CD14-positive monocyte (primary cell): ENCODE data around the gene LENEP. TPM values are rescaled to one million over a fixed set of nuclear protein-coding genes. Genes with fewer than 3 reads are reported as not detected.

Experiments
- DNase-seq, 3 donors: peaks; one replicate each; pipeline ENCODE4 v3.0.0-alpha.2; 2011 to 2022
- H2AFZ ChIP-seq: 2 replicates; pipeline ENCODE4 v1.6.0; 2012; ENCODE audit warnings: mild to moderate bottlenecking, low read depth, low read length, inconsistent platforms; ENCODE audit not compliant: insufficient read depth, poor library complexity, severe bottlenecking
- H3K27ac ChIP-seq, 2 donors: 1 replicate in 1 of 2; 2 replicates in 1 of 2; pipeline ENCODE4 v1.5.1; 2012 to 2013; ENCODE audit warnings: low read length in 2 of 2, control low read depth in 1 of 2, inconsistent platforms in 1 of 2, low read depth in 1 of 2, mild to moderate bottlenecking in 1 of 2
- H3K27me3 ChIP-seq, 2 donors: one replicate each; pipeline versions ENCODE4 v1.6.0 to v1.6.1; 2011 to 2013; ENCODE audit warnings: low read length in 2 of 2; ENCODE audit not compliant: control insufficient read depth in 2 of 2, insufficient read depth in 2 of 2
- H3K36me3 ChIP-seq, 2 donors: replicated peaks in 1 of 2; 1 replicate in 1 of 2; 2 replicates in 1 of 2; pipeline versions ENCODE4 v1.5.1 to v1.6.1; 2012 to 2013; ENCODE audit warnings: low read length in 2 of 2, control low read depth in 1 of 2, inconsistent platforms in 1 of 2, mild to moderate bottlenecking in 1 of 2; ENCODE audit not compliant: insufficient read depth in 2 of 2, control insufficient read depth in 1 of 2
- H3K4me1 ChIP-seq, 2 donors: 1 replicate in 1 of 2; 2 replicates in 1 of 2; pipeline versions ENCODE4 v1.5.1 to v1.6.1; 2012 to 2013; ENCODE audit warnings: low read length in 2 of 2, control low read depth in 1 of 2, inconsistent platforms in 1 of 2, mild to moderate bottlenecking in 1 of 2, moderate library complexity in 1 of 2; ENCODE audit not compliant: insufficient read depth in 2 of 2, control insufficient read depth in 1 of 2
- H3K4me2 ChIP-seq: replicated peaks from 2 replicates; pipeline ENCODE3; 2012; ENCODE audit warnings: low read length, moderate library complexity, mild to moderate bottlenecking; ENCODE audit not compliant: poor library complexity, severe bottlenecking; ENCODE audit errors: extremely low read depth
- H3K4me3 ChIP-seq, 3 experiments: fragments of 200-600 bp in 1 of 3; sonication (generic) in 1 of 3; replicated peaks in 1 of 3; 1 replicate in 2 of 3; 2 replicates in 1 of 3; pipeline ENCODE4 v1.5.1; 2011 to 2013; ENCODE audit warnings: low read length in 3 of 3, mild to moderate bottlenecking in 3 of 3, control low read depth in 2 of 3, low read depth in 2 of 3, inconsistent platforms in 1 of 3, moderate library complexity in 1 of 3
- H3K79me2 ChIP-seq: 2 replicates; pipeline ENCODE4 v1.6.0; 2012; ENCODE audit warnings: mild to moderate bottlenecking, control low read depth, inconsistent platforms, low read length, moderate library complexity; ENCODE audit not compliant: insufficient read depth
- H3K9ac ChIP-seq: 2 replicates; pipeline ENCODE4 v1.6.0; 2017; ENCODE audit warnings: low read length, mild to moderate bottlenecking; ENCODE audit not compliant: insufficient read depth, poor library complexity, severe bottlenecking
- H3K9me3 ChIP-seq, 2 donors: replicated peaks in 1 of 2; 1 replicate in 1 of 2; 2 replicates in 1 of 2; pipeline versions ENCODE4 v1.5.1 to v1.6.1; 2012 to 2013; ENCODE audit warnings: low read length in 2 of 2, control low read depth in 1 of 2; ENCODE audit not compliant: control insufficient read depth in 1 of 2, insufficient read depth in 1 of 2
- H4K20me1 ChIP-seq: 2 replicates; pipeline ENCODE4 v1.6.0; 2012; ENCODE audit warnings: mild to moderate bottlenecking, low read length, control low read depth, moderate library complexity; ENCODE audit not compliant: insufficient read depth
- H3K27ac Mint-ChIP-seq, 7 donors: one replicate each; pipeline ENCODE4 v1.8.0; 2020; ENCODE audit warnings: mild to moderate bottlenecking in 7 of 7, mixed read lengths in 7 of 7, moderate library complexity in 6 of 7, inconsistent platforms in 2 of 7
- H3K27me3 Mint-ChIP-seq, 3 donors: one replicate each; pipeline ENCODE4 v1.8.0; 2021 to 2022; ENCODE audit warnings: low read depth in 3 of 3, mild to moderate bottlenecking in 3 of 3, mixed read lengths in 3 of 3, moderate library complexity in 3 of 3, inconsistent platforms in 1 of 3
- H3K36me3 Mint-ChIP-seq, 2 donors: one replicate each; pipeline ENCODE4 v1.8.0; 2020; ENCODE audit warnings: mixed read lengths in 2 of 2, inconsistent platforms in 1 of 2, mild to moderate bottlenecking in 1 of 2
- H3K4me1 Mint-ChIP-seq: one replicate; pipeline ENCODE4 v1.8.0; 2020; ENCODE audit warnings: mild to moderate bottlenecking, mixed read lengths
- H3K4me3 Mint-ChIP-seq, 2 donors: one replicate each; pipeline ENCODE4 v1.8.0; 2020; ENCODE audit warnings: mild to moderate bottlenecking in 2 of 2, mixed read lengths in 2 of 2, moderate library complexity in 1 of 2
- H3K9me3 Mint-ChIP-seq, 7 donors: one replicate each; pipeline ENCODE4 v1.8.0; 2020 to 2022; ENCODE audit warnings: mixed read lengths in 7 of 7, mild to moderate bottlenecking in 6 of 7, moderate library complexity in 6 of 7, inconsistent platforms in 2 of 7
- WGBS: methylation state at CpG from one replicate; pipeline ENCODE4 v1.1.5; 2013; ENCODE audit warnings: missing lambda C conversion rate; ENCODE audit not compliant: insufficient coverage; 5-methylcytosine and 5-hydroxymethylcytosine counted together
- intact Hi-C, 2 donors: fragments of 100-400 bp; cut with micrococcal nuclease; formaldehyde crosslinking; loops; one replicate each; pipeline versions ENCODE4 v1.15.0 to v1.15.1; 2023
- polyA plus RNA-seq, 3 donors: library from polyadenylated mRNA; depleted of rRNA in 1 of 3; unstranded in 2 of 3; stranded (reverse) in 1 of 3; fragments of 300-500 nt in 2 of 3; fragments of >200 nt in 1 of 3; fragmentation: Illumina TruSeq in 2 of 3; gene quantifications; 1 replicate in 2 of 3; 2 replicates in 1 of 3; pipeline ENCODE4 v1.2.3, GENCODE V29; 2012 to 2021
- TF ChIP-seq, protein P1 (sequence below): fragments of 200-600 bp; IDR thresholded peaks from one replicate; pipeline ENCODE4 v1.8.0; 2022; ENCODE audit warnings: antibody characterized with exemption, mild to moderate bottlenecking

LENEP gene
- polyA plus RNA-seq, 3 donors: not detected

DNA sequence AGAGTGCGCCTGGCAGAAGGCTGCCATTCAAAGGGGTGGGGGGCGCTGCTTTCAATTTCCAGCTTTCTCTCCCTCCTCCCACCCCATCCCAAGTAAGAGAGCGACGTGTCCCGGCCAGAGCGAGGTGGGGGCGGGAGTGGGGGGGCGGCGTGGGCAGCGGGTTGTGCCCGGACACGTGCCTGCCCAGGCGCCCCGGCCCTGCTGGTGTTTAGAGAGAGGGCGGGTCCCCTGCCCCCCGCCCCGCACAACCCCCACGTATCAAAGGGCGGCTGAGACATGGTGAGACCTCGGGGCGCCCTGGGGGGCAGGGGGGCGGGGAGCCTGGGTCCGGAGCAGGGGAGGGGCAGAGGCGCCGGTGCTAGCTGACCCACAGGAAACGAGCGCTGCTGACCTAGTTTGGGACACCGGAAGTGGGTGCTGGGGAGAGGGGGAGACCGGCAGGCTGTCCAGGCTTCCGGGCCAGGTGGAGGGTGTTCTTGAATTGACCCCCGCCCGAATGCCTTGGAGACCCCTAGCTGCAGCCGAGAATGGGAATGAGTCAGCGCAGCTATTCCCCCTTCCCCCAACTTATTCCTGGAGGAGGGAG, 10.5 kb downstream of the LENEP start:
- peak in 1 of 3 donors; percentile 37 for DNase-seq
- no peaks in the 10 kb centered on the region for H3K9me3 ChIP-seq

DNA sequence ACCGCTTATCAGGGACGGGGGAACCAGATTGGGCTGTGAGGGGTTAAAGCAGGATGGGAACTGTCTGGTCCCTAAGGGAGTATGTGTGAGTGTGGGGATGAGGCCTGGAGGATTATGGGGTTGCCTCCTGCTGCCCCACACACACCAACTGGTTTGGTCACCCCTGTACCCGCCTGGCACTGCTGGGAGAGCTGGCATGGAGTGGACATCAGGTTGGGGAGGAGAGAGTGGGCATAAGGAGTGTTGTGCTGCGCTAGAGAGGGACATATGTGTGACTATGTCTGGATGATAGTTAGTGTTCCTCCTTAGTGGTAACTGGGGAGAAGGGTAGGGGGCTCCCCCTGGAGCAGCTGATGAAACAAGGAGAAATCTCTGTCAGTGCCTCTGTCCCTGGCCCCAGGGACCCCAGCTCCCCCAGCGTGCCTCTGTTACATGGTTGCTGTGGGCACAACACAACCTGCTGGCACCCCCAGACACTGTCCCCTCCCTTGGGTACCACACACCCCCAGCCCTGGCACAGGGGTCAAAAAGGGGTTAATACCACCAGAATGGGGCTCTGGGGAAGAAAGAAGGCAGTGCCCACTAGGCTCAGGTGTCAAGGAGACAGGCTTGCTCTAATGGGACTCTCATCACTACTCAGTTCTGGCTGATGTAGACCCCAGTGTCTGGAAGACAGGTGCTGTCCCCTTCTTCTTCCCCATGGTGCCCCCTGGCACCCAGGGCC, 11.1 kb downstream of the LENEP start:
- H3K4me1 Mint-ChIP-seq: peaks cover 44% of the 10 kb centered on the region

More for the DNA sequence above, 10.5 kb downstream of the LENEP start:
- Histone ChIP-seq H4K20me1 (peaks cover 18% of the 10 kb centered on the region), H3K27me3 (no peaks in the 10 kb centered on the region), H3K4me2 (peak overlapping the region; percentile 100), H3K9ac (peak overlapping the region; percentile 85), H3K36me3 (no peaks in the 10 kb centered on the region), H3K79me2 (peaks cover 90% of the 10 kb centered on the region), H3K4me3 (peak overlapping the region; percentile 84 to 100 (median 99)), H3K27ac (peak overlapping the region; percentile 91 to 99), H3K4me1 (peaks cover 61 to 74% of the 10 kb centered on the region in 2 donors), H2AFZ (no peak overlapping the region)
- peaks cover 3 to 7% of the 10 kb centered on the region in 2 donors for H3K36me3 Mint-ChIP-seq
- 0% methylated on average over 4 of the region's 34 CpGs for WGBS
- TF ChIP-seq, protein P1, sequence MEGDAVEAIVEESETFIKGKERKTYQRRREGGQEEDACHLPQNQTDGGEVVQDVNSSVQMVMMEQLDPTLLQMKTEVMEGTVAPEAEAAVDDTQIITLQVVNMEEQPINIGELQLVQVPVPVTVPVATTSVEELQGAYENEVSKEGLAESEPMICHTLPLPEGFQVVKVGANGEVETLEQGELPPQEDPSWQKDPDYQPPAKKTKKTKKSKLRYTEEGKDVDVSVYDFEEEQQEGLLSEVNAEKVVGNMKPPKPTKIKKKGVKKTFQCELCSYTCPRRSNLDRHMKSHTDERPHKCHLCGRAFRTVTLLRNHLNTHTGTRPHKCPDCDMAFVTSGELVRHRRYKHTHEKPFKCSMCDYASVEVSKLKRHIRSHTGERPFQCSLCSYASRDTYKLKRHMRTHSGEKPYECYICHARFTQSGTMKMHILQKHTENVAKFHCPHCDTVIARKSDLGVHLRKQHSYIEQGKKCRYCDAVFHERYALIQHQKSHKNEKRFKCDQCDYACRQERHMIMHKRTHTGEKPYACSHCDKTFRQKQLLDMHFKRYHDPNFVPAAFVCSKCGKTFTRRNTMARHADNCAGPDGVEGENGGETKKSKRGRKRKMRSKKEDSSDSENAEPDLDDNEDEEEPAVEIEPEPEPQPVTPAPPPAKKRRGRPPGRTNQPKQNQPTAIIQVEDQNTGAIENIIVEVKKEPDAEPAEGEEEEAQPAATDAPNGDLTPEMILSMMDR: no peak
- peaks cover 47% of the 10 kb centered on the region for H3K4me1 Mint-ChIP-seq
- no peaks in the 10 kb centered on the region for H3K9me3 Mint-ChIP-seq
- peak overlapping the region; percentile 95 to 98 for H3K4me3 Mint-ChIP-seq
- intact Hi-C loops: loop anchor here (2.0 to 5.0 kb wide), 4 partner anchors 13 to 58 kb away; partner anchors contain the start of genes PYGO2 (in 2 of the 2), ADAM15 (in 1 of the 2) and EFNA4 (in 1 of the 2)
- peaks cover 0 to 2% (median 0%) of the 10 kb centered on the region in 3 donors for H3K27me3 Mint-ChIP-seq
- H3K27ac Mint-ChIP-seq: peak overlapping the region; percentile 92 to 100 (median 98)

More for the DNA sequence above, 11.1 kb downstream of the LENEP start:
- no peak for DNase-seq
- peaks cover 23% of the 10 kb centered on the region for H4K20me1 ChIP-seq
- peaks cover 0 to 2% (median 0%) of the 10 kb centered on the region in 3 donors for H3K27me3 Mint-ChIP-seq
- H3K36me3 ChIP-seq: no peaks in the 10 kb centered on the region
- no peaks in the 10 kb centered on the region for H3K9me3 ChIP-seq
- no peaks in the 10 kb centered on the region for H3K27me3 ChIP-seq
- WGBS: 40% methylated on average over 1 of the region's 5 CpGs
- peaks cover 3 to 9% of the 10 kb centered on the region in 2 donors for H3K36me3 Mint-ChIP-seq
- peaks cover 92% of the 10 kb centered on the region for H3K79me2 ChIP-seq
- H3K4me3 ChIP-seq: peak overlapping the region; percentile 84 to 100 (median 99)
- peak overlapping the region; percentile 95 to 98 for H3K4me3 Mint-ChIP-seq
- H3K9ac ChIP-seq: peak overlapping the region; percentile 85
- intact Hi-C loops: loop anchor here (5.0 kb wide), 4 partner anchors 32 to 58 kb away; partner anchors contain the start of genes ADAM15 (in 2 of the 2), PYGO2 (in 2 of the 2), CKS1B (in 1 of the 2) and EFNA4 (in 1 of the 2)
- no peak overlapping the region for H2AFZ ChIP-seq
- TF ChIP-seq, protein P1: no peak
- H3K9me3 Mint-ChIP-seq: no peaks in the 10 kb centered on the region
- peak overlapping the region; percentile 100 for H3K4me2 ChIP-seq
- H3K27ac ChIP-seq: peak overlapping the region; percentile 91 to 99
- peak overlapping the region; percentile 92 to 100 (median 98) for H3K27ac Mint-ChIP-seq
- peaks cover 55 to 74% of the 10 kb centered on the region in 2 donors for H3K4me1 ChIP-seq
